DMS 273 (cell line): ENCODE measurements around the gene CLN3.
"Not testable (repeated sequence)": the region's sequence is repeated elsewhere in the genome, so short reads cannot be mapped to it uniquely, and the experiment has no call there.

Experiments
- DNase-seq: peaks from one replicate; lab custom pipeline; 2025; ENCODE audit not compliant: unreplicated experiment; lab: John Stamatoyannopoulos, UW

Gene CLN3

DNA sequence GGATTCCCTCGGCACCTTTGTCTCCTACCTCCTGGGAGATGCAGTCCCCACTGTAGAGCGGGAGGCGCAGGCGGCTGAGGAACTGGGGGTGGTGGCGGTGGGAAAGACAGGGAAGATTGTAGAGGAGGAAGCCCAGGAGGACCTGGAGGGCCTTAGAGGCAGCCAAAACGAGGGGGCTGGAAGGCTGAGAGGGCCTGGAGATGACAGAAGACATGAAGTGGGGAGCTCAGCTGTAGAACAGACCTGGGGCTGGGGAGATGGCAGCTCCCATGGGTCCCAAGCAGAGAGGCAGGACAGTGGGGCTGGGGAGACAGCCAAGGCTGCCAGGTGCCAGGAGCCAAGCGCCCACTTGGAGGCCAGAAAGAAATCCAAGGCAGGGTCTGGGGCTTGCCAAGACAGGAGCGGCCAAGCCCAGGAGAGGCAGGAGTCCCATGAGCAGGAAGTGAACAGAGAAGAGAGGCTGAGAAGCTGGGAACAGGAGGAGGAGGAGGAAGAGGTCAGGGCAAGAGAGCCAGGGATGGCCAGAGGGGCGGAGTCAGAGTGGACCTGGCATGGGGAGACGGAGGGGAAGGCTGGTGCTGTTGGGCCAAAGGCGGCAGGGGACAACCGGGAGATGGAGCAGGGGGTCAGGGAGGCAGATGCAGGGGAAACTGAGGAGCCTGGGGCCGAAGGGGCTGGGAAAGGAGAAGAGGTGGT, 3.4 kb upstream of the CLN3 start:
- DNase-seq = no peak

DNA sequence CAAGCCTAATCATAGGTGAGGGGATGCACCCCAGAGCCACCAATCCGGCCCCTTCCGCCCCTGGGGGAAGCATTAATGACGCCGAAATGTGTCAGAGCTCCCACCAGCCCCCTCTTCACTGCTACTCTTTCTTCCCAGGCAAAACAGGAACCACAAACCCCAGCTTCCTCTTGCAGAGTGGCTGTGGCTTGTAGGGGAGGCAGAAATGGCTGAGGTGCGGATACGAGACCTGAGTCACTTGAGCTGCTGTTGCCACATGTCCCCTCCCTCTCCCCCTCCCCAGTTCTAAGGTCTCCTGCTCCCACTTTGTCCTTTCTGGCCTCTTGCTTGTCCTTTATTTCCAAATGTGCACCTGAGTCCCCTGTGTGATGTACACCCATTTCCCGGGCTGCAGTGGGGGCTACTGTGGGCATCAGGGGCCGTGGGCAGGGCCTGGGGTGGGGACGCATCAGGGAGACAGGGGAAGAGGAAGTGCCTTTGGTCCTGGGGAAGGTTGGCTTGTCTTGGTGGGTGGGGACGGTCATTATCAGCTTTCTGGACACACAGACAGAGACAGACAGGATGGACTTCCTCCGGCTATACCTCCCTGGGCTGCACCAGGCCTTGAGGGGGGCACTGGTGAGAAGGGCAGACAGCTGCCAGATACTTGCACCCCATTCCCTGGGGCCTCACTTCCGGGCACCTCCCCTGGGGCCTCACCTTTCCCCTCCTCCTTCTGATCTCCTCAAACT, 2.4 kb upstream of the CLN3 start, which contains the start of gene APOBR:
APOBR (plus strand) TSS at position 523 of the 731 bp plus-strand sequence; CDS start at position 562, 39 bp downstream.
- DNase-seq = no peak

DNA sequence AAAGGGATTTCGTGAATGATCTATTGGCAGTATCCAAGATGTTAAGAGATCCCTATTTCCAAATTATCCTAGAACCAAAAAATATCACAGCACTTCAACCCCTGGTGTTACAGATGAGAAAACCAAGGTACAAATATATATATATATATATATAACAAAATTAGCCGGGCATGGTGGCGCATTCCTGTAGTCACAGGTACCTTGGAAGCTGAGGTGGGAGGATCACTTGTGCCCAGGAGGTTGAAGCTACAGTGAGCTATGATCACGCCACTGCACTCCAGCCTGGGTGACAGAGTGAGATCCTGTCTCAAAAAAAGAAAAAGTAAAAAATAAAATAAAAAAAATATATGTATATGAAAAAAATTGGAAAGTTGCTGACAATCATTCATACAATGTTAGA, 637 bp upstream of the CLN3 start:
- no peak for DNase-seq

DNA sequence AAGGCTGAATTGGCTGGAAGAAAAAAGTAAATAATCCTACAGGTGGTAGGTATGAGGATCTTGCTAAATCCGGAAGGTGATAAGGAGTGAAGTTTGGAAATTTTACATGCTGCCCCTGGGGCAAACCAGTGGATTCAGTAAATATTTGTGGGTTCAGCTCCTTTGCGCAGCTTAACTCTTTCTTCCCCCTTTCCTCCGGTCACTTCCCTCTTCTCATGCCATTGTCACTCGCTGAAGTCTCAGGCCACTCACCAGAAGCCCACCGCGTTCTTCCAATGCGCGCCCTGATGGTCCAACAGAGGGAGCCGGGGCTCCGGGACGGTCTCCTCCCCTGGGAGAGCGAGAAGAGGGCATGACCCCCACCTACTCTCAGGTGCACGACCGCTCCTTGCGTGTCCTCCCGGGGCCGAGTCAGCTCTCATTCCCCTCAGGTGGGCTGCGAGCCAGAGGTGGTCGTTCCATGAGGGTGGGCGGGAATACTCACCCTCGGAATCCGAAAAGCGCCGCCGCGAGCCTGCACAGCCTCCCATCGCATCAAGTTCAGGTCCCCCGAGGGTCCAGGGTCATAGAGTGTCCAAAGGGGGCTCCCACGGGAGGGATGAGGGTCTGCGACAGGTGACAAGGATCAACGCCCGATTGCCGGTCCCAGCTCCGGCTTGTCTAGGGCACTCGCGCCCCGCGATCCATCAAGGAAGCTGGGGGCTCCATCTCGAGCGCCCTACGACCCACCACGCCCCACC, 474 bp downstream of the CLN3 start:
- DNase-seq = peak; percentile 51

DNA sequence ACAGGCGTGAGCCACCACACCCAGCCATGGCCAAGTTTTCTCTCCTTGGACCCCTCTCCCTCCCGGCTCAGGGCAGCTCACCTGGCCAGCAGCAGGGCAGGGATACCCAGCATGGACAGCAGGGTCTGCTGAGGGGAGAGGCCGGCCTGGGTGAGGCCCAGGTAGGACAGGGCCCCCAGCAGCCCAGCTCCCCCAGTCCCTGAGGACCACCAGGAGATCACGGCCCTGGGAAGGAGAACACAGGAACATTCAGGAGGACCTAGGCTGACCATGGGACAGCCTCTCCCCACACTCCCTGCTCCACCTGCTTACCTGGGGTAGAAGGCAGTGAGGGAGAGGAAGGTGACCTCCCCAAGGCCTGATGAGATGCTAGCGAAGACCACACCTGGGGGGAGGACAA, 5.6 kb downstream of the CLN3 start:
- DNase-seq = no peak

DNA sequence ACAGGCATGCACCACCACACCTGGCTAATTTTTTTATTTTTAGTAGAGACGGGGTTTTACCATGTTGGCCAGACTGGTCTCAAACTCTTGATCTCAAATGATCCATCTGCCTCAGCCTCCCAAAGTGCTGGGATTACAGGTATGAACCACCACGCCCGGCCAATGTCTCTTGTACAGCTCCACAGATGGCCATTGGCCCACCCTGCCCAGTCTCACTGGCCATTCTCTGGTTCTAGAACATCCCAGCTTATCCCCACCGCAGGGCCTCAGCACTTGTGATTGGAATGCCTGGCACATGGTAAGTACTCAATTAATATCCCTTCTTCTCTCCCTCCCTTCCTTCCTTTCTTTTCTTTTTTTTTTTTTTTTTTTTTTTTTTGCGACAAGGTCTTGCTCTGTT, 8.5 kb downstream of the CLN3 start:
- DNase-seq = not testable (repeated sequence)

DNA sequence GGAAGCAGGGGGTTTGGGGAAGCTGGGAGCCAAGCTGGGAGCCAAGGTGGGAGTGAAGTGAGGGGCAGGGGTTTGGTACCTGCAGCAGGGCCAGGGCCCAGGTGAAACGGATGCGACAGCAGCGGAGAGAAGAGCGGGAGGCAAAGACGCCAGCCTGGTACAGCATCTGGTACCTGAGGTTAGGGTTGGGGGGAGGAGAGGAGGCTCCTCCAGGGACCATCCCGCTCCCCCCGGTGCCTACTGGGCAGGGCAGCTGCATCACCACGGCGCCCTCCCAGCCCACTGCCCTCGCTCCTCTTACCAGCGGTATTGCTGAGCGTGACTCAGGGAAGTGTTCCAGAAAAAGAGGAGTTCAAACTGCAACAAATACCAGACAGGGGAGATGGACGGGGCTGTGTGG, 9.8 kb downstream of the CLN3 start:
- no peak for DNase-seq

DNA sequence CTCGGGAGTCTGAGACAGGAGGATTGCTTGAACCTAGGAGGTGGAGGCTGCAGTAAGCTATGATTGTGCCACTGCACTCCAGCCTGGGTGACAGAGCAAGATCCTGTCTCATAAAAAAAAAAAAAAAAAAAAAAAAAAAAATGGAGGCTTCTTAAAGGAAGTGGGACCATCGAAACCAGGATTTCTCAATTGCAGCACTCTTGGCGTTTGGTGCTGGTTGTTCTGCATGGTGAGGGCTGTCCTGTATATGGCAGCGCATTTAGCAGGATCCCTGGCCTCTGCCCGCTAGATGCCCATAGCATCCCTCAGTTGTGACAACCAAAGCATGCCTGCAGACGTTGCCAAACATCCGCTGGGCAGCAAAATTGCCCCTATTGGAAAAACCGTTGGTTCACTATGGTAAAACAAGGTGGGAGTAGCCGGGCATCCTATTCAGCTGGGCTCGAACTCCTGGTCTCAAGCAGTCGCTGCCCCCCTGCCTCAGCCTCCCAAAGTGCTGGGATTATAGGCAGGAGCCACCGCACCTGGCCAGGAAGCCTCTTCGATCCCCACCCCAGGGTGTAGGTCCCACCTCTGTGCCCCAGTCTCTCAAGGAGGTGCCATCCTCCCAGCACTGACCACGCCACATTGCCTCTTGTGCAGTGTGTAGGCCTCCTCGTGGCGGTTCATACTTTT, 13.2 kb downstream of the CLN3 start:
- no peak for DNase-seq

DNA sequence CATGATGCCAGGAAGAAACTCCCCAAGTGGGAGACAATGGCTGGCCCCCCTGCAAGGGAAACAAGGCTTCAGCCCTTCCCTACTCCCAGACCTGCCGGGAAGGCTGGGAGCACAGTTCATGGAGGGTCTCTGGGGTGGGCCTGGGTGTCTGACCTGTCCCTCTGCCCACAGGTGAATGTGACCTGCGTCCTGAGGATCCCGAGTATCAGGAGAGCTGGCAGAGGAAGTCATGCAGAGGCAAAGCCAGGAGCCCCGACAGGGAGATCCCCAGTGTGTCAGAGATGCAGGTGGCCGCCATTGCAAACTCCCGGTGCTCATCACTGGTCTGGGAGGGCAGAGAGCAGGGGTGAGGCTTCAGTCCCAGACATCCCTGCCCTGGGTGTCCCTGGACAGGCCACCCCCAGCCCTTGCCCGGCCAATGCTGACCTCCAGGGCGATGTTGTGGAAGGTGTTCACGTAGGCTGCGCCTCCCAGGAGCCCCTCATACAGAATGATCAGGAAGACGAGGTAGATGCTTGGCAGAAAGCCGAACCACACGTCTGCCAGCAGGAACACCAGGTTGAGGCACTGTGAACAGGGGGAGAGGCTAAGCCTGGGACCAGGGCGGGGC, 14.5 kb downstream of the CLN3 start:
- DNase-seq = no peak

DNA sequence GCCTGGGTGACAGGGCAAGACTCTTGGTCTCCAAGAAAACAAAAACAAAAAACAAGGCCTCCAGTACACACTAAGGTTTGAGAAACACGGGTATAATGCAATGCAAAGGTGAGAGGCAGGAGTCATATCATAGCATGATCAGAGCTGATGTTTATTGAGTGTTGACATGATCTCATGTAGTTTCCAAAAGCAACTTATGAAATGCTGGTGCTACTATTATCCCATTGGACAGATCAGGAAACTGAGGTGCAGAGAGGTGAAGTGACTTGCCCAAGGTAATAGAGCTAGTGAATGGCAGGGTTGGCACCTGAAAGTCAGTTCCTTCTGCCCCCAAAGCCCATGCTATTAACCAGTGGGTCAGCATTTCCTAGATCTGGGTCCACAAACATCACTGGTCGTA, 16.7 kb downstream of the CLN3 start:
- DNase-seq = no peak

DNA sequence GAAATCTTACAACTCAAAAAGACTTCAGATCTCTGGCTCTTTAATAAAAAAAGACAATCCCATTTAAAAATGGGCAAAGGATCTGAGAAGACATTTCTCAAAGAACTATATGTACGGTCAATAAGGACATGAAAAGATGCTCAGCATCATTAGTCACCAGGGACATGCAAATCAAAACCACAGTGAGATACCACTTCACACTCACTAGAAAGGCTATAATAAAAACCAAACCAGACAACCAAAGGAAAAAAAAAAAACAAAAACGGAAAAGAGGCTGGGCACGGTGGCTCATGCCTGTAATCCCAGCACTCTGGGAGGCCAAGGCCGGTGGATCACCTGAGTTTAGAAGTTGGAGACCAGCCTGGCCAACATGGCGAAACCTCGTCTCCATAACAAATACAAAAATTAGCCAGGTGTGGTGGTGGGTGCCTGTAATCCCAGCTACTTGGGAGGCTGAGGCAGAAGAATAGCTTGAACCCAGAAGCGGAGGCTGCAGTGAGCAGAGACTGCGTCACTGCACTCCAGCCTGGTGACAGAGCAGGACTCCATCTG, 18.1 kb downstream of the CLN3 start:
- DNase-seq = no peak

DNA sequence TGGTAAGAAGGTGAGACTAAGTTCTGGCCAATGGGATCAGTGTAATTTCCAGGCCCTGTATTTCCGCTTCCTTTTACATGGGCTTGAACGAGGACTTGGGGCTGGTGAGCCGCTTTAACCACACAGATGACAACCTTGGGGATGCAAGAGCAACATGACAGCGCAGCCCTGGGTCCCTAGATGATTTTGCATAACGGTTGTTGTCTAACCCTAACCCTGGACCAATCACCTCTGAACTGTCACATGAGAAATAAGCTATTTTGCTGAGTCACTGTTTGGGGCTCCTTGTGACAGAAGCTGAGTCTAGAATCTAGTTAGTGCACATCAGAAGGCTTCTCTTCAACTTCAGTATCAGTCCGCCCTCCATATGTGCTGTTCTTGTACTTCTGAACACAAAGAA, 44.8 kb downstream of the CLN3 start:
- DNase-seq = not testable (repeated sequence)

DNA sequence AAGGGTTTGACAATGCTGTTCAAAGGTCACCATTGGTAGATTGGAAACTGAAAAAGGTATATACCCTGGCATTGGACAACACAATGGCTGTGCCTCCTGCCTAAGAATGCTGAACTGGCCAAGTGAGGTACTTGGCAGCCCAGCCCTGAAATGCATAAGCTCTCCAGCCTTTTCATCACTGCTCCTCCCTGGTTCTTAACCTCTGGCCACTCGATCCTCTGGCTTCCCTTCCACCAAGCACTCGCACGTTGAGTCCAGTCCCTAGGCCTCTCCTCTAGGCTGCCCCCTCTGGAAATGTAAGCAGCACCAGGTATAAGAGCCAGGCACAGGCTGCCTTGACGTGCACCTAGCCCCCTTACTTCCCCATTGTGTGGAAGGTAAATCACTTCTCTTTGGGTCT, 45.5 kb downstream of the CLN3 start:
- not testable (repeated sequence) for DNase-seq

DNA sequence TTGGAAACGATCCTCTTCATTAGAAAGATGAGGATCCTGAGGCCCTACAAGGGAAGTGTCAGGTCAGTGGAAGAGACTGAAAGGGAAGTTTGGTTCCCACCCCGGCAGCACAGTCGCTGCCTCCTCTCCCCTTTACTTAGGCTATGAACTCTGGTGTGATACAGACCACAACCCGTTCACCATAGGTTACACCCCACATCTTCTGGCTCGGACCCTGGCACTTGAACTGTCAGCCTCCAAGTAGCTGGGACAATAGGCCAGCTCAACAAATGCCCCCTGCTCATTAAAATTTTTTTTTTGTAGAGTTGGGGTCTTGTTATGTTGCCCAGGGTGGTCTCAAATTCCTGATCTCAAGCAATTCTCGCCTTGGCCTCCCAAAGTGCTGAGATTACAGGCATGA, 47.9 kb downstream of the CLN3 start:
- not testable (repeated sequence) for DNase-seq

DNA sequence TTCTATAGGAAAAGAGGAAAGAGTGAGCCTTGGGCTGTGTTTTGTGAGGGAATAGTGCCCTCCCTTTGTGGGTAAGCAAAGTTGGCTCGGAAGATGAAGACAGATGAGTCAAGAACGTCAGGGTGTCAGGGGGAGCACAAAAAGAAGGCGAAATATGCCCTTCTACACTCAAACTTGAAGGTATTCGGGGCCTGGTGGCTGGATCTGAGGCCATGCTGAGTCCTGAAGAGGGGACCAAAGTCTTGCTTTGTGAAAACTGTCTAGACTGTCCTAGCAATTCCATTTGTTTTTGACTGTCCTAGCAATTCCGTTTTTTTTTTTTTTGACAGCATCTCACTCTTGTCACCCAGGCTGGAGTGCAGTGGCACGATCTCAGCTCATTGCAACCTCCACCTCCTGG, 53.0 kb downstream of the CLN3 start:
- not testable (repeated sequence) for DNase-seq

DNA sequence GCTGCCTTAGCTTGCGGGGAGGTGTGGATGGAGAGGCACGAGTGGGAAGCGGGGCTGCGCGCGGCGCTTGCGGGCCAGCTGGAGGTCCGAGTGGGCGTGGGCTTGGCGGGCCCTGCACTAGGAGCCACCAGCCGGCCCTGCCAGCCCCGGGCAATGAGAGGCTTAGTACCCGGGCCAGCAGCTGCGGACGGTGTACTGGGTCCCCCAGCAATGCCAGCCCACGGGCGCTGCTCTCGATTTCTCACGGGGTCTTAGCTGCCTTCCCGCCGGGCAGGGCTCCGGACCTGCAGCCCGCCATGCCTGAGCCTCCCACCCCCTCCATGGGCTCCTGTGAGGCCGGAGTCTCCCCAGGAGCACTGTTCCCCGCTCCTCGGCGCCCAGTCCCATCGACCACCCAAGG, 56.5 kb downstream of the CLN3 start:
- DNase-seq = not testable (repeated sequence)
